B cell (primary cell): Measurements from ENCODE around the gene ITGAE.

ENCODE experiments used
- CTCF ChIP-seq: fragments of 200-600 bp; IDR thresholded peaks from one replicate; pipeline ENCODE4 v1.8.0; 2022; ENCODE audit warnings: antibody characterized with exemption, mild to moderate bottlenecking
- EZH2 ChIP-seq: IDR thresholded peaks from 2 replicates; pipeline ENCODE4 v1.6.1; 2012; ENCODE audit warnings: borderline replicate concordance, low read depth, mild to moderate bottlenecking, moderate library complexity, low read length; ENCODE audit not compliant: insufficient read depth, poor library complexity, severe bottlenecking

GRCh38 chr17:3666516-3666915 lies 134.5 kb downstream of the ITGAE start:
- TF ChIP-seq EZH2 = no peak
- no peak for TF ChIP-seq CTCF
